Stimulated activated CD8-positive, alpha-beta memory T cell treated with anti-CD3 and anti-CD28 coated beads, Interleukin-4, amount 100 ng/mL, for 48 hours (primary cell): ENCODE results near the gene TRIM17.

Experiments
- DNase-seq: peaks from one replicate; pipeline ENCODE4 v3.0.0-alpha.2; 2020

TRIM17 gene

DNA sequence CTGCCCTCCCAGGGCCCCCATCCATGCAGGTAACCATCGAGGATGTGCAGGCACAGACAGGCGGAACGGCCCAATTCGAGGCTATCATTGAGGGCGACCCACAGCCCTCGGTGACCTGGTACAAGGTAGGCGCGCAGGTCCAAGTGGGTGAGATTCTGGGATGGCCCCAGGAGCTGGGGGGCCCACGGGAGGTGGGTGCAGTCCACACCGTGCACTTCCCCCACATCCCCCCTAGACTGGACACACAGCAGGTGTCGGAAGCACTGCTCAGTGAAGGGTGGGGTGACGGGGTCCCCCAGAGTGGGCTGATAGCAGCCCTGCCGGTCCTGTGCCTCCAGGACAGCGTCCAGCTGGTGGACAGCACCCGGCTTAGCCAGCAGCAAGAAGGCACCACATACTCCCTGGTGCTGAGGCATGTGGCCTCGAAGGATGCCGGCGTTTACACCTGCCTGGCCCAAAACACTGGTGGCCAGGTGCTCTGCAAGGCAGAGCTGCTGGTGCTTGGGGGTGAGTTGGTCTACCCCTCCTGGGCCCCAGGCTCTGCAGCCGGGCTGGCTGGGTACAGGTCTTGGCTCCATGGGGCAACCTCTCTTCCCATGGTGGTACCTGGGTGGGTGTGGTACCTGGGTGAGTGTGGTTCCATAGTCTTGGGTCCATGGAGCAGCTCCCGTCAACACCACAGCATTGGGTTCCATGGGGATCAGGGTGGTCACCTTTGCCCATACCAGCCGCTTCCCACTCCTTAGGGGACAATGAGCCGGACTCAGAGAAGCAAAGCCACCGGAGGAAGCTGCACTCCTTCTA lies 50.4 kb downstream of the TRIM17 start:
- no peak for DNase-seq

DNA sequence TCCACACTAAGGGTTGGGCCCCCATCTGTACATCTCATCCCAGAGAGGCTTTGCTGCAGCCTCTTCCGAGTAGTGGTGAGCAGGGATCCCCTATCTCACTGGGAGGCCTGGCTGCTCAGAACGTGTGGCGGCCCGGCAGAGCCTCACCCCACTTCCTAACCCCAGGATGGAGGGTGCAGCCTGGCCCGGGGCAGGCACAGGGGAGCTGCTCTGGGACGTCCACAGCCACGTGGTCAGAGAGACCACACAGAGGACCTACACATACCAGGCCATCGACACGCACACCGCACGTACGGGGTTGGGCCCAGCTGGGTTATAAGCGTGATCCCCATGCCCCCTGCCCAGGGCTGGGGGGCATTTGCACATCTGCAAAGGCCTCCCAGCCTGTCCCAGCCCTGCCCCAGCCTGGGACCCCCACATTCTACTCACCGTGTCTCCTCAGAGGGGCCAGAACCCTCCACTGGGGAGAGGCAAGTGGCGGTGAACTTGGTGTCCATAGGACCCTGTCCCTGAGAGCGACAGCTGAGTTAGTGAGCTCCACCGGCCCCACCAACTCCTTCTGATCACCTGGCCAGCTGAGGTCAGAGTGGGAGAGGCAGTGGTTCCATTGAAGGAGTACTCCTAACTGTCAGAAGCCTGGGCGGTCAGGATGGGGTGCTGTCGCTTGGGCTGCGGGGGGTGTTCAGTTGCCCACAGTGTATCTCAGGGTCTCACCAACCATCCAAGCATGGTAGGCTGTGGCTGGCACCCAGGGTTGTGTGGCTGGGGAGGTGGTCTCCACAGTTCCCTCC lies 51.2 kb downstream of the TRIM17 start:
- DNase-seq: no peak

- DNase-seq: no peak
Measured at GRCh38 chr1:228364706-228365213, 51.9 kb downstream of the TRIM17 start.

DNA sequence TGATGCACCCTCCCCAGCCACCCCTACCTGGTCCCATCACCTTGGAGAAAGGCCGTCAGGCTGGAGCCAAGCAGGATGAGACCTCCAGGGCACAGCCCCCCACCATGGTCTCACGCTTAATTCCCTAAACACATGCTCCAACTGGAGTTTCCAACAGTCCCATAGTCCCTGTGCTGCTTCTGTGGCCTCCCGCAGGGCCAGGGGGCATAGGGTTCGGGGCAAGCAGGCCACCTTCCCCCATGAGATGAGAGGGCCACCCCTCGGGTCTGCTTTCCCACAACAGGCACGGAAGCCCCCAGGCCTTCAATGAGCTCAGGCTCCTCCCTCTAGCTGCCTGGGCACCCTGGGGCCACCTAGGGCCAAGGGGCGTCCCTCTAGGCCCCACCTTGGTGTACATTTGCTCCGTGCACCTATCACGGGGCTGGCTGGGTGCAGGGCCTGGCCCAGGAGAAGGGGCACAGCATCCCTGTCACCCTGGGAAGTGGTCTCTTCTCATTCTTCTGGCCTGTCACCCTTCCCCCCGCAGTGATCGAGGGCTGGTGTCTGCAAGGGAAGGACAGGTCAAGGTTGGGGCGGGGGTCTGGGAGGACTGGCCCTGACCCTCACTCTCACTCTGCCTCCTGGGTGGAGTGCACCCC lies 52.5 kb downstream of the TRIM17 start:
- no peak for DNase-seq

DNA sequence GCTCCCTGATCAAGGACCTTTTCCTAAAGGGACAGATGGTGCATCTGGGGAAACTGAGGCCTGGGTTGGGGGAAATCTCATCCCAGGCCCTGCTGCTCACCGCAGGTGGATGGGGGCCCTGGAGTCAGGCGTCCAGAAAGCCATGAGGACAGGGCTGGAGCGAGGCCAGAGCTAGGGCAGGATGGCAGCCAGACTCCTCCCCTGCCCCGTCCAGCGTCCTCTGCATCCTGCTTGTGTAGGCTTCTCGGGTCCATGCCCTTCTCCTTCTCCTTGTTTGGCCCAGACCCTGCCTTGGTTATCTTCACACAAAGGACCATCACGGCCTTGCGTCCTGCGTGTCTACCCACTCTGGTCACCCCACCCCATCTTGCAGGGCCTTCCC lies 53.0 kb downstream of the TRIM17 start:
- DNase-seq: no peak

DNA sequence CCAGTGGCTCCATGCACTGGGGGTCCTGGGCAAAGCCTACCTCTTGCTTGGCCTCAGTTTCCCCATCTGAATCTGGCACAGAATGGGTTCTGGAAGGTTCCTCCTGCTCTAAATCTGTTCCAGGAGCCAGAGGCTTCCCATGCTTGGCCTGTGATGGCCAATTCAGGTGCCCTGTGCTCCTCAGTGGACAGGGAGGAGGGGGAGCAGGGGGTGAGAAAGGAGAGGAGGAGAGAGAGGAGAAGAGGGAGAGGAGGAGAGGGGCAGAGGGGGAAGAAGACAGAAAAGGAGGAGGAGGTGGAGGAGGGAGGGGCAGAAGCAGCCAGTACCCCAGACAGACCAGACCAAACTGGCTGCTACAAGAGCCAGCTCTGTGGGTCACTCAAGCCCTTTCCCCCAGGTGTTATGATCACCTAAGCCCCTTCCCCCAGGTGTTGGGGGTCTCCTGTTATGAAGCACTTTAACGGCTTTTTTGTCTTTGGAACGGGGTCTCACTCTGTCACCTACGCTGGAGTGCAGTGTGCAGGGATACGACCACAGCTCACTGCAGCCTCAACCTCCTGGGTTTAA lies 53.7 kb downstream of the TRIM17 start:
- DNase-seq: no peak

DNA sequence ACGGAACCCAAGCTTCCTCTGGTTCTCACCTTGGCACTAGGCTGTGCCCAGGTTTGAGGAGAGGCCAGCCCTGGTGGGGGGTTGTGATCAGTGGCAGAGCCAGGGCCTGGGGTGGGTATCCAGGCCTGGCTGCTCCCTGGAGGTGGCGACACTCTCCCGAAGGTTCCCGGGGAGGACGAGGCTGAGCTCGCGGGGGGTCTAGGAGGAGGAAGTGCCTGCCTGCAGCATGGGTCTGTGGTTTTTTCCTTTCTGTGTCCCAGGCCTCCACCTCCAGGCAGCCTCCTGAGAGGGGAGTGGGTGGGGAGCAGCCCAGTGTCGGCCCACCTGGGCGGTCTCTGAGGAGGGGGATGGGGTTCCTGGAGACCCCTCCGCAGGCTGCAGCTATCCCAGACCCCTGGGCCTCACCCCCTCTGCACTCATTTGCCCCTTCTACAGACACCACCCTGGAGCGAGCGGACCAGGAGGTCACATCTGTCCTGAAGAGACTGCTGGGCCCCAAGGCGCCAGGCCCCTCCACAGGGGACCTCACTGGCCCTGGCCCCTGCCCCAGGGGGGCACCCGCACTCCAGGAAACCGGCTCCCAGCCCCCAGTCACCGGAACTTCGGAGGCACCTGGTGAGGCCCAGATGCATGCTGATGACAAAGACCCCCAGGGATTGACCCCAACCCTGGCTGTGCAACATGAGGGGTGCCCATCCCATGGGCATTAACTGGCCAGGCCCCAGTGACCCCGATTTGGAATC lies 54.3 kb downstream of the TRIM17 start:
- DNase-seq: no peak

DNA sequence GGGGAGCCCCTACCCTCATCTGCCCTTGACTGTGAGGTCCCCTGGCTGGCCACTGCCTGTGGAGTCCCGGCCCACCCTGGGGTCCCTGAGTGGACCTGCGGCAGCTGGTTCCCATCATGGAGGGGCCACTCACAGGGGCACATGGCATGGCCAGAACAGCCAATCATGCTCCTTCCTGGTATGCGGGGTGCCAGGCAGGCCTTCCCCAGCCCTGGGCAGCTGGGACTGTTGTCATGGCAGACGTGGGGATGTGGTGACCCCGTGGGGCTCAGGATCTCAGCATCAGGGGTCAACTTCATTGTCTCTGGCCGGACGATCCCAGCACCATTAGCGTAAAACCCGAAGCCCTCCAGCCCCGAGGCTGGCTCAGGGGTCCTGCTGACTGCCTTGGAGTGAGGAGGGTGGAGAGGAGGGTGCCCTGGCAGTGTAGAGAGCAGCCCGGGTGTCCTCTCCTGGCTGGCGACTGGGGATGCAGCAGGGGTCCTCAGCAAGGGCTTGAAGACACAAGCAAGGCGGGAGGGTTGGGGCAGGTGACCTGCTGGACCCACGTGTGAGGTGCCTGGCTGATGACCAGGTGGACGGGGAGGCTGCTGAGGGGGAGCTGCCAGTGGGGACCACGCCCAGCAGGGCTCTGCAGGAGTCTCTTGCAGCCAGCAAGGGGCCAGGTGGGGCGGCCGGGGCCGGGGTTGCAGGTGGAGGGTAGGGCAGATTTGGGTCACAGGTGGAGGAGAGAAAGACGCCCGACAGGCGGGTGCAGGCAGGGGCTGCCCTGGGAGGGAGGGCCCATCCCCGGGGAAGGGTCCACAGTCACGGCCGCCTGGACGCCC lies 55.1 kb downstream of the TRIM17 start:
- no peak for DNase-seq

DNA sequence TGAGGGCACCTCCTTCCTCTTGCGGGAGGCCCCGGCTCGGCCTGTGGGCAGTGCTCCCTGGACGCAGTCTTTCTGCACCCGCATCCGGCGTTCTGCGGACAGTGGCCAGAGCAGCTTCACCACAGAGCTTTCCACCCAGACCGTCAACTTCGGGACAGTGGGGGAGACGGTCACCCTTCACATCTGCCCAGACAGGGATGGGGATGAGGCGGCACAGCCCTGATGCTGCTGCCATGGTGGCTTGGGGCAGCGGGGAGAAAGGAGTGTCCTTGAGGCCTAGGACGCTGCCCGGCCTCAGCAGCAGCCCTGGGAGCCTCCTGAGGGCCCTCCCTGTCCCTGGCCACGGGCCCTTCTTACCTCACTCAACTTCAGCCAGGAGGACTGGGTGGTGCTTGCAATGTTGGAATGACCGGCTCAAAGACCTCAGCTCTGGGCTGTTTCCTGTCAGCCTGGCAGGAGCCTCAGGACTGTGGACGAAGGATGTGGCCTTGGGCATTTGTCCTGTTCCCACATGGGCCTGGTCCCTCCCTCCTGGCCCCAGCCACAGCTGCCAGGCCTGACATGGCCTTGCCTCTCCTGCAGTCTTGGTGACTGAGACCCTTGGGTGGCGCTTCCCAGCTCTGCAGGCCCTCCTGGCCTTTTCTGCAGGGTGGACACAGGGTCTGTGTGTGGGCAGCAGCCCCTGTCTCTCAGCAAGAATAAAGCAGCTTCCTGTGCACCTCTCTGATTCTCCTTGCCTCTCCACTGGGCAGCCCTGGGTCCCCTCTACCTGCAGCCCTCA lies 55.9 kb downstream of the TRIM17 start:
- no peak for DNase-seq

DNA sequence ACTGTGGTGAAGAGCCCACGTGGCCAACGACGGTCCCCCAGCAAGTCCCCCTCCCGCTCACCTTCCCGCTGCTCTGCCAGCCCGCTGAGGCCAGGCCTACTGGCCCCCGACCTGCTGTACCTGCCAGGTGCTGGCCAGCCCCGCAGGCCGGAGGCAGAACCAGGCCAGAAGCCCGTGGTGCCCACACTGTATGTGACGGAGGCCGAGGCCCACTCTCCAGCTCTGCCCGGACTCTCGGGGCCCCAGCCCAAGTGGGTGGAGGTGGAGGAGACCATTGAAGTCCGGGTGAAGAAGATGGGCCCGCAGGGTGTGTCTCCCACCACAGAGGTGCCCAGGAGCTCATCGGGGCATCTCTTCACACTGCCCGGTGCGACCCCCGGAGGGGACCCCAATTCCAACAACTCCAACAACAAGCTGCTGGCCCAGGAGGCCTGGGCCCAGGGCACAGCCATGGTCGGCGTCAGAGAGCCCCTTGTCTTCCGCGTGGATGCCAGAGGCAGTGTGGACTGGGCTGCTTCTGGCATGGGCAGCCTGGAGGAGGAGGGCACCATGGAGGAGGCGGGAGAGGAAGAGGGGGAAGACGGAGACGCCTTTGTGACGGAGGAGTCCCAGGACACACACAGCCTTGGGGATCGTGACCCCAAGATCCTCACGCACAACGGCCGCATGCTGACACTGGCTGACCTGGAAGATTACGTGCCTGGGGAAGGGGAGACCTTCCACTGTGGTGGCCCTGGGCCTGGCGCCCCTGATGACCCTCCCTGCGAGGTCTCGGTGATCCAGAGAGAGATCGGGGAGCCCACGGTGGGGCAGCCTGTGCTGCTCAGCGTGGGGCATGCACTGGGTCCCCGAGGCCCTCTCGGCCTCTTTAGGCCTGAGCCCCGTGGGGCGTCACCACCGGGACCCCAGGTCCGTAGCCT lies 56.8 kb downstream of the TRIM17 start:
- no peak for DNase-seq

DNA sequence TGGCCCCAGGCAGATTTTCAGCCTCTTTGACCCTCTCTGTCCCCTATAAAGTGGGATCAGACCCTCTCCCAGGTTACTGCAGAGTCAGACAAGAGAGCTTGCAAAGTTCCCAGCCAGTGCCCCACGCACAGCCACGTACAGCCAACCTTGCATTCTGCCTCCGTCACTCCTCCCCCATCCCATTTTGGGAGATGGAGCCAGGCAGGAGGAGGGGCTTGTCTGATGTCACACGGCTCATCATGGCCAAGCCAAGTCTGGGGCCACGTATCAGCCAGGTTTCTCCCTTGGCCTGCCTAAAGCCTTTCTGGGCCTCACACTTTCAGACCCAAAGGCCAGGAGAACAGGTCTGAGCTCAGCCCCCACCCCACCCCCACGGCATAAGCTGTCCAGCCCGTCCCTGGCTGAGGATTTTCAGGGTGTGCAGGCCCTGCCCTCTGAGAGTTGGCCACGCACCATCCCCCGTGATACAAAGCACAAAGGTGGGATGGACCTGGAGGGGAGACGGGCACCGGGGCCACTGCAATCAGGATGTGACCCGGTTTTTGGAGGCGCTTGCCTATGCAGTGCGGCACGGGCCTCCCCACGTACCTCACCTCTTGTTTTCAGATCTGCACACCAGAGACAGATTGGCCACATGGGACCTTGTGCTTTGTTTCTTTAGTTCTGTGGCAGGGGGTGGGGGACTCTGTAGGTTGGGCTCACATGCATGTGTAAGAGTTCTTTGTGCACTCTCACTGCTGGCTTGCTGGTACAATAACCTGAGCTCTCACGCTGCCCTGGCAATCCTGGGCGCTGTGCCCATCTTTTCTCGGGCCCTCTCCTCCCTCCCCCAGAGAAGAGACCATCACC lies 57.7 kb downstream of the TRIM17 start:
- no peak for DNase-seq

DNA sequence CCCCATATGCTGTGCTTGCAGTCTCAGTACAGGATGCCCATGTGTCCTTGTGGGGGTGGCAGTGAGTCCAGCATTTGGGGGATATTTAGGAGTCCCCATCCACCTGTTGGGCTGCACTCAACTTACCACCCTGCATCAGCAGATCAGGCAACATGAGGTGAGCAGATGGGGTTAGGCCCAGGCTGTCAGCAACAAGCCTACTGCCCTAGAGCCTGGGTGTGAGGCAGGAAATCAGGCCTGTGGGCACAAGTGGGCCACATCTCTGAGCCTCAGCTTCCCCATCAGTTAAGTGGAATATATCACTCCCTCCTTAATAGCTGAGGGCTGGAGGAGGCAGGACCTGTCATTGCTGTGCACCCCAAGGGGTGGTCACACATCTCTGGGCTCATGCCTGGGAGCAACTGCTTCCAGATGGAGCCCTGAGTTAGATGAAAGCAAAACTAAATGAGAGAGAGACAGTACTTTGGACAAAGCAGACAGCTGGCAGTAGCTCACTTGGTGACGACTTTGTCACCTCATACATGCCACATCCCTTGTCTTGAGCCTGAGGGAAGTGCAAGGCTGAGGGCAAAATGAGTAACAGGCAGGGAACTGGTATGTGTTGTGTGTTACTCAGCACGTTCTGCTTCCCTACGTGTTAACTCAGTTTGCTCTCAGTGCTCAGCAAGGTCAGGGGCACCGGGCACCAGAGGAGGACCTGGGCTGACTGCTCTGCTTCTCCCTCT lies 58.5 kb downstream of the TRIM17 start:
- no peak for DNase-seq
